HepG2 (cell line): ENCODE measurements around the gene LAMA5. TPM values are rescaled to one million over a fixed set of nuclear protein-coding genes. Genes with fewer than 3 reads are reported as not detected.

ENCODE experiments used
- CBFB ChIP-seq: sonication (generic); formaldehyde crosslinking; IDR thresholded peaks from 2 replicates; pipeline ENCODE4 v1.4.0; 2020; ENCODE audit warnings: missing genetic modification reagents
- DPF2 ChIP-seq: sonication (generic); formaldehyde crosslinking; IDR thresholded peaks from 2 replicates; pipeline ENCODE4 v1.4.0; 2020; ENCODE audit warnings: mild to moderate bottlenecking, low read depth, missing genetic modification reagents, borderline replicate concordance
- ESRRA ChIP-seq: sonication (generic); formaldehyde crosslinking; IDR thresholded peaks from 2 replicates; pipeline ENCODE4 v1.5.1; 2020; ENCODE audit warnings: mild to moderate bottlenecking, low read depth, missing genetic modification reagents
- GPN1 ChIP-seq: sonication (generic); formaldehyde crosslinking; IDR thresholded peaks from 2 replicates; pipeline ENCODE4 v1.5.1; 2020; ENCODE audit warnings: missing genetic modification reagents, borderline replicate concordance
- HDAC2 ChIP-seq: sonication (generic); formaldehyde crosslinking; IDR thresholded peaks from 2 replicates; pipeline ENCODE4 v1.4.0; 2020; ENCODE audit warnings: missing genetic modification reagents
- HOXA3 ChIP-seq: sonication (generic); formaldehyde crosslinking; IDR thresholded peaks from 2 replicates; pipeline ENCODE4 v1.5.0; 2020; ENCODE audit warnings: missing genetic modification reagents
- JUND ChIP-seq: sonication (generic); formaldehyde crosslinking; IDR thresholded peaks from 2 replicates; pipeline ENCODE4 v1.8.0; 2022; ENCODE audit warnings: mild to moderate bottlenecking, missing genetic modification reagents
- NFATC3 ChIP-seq: sonication (generic); formaldehyde crosslinking; IDR thresholded peaks from 2 replicates; pipeline ENCODE4 v1.5.1; 2020; ENCODE audit warnings: mild to moderate bottlenecking, missing genetic modification reagents
- NFYC ChIP-seq: IDR thresholded peaks from 2 replicates; pipeline ENCODE4 v1.6.1; 2016; ENCODE audit warnings: missing genetic modification reagents, missing compliant biosample characterization
- NPAS2 ChIP-seq: sonication (generic); formaldehyde crosslinking; IDR thresholded peaks from 2 replicates; pipeline ENCODE4 v1.8.0; 2022; ENCODE audit warnings: mild to moderate bottlenecking, missing genetic modification reagents, borderline replicate concordance
- SNAI1 ChIP-seq: sonication (generic); formaldehyde crosslinking; IDR thresholded peaks from 2 replicates; pipeline ENCODE4 v1.5.0; 2020; ENCODE audit warnings: mild to moderate bottlenecking, missing genetic modification reagents, borderline replicate concordance
- ZFP36 ChIP-seq: fragments of 150-350 bp; IDR thresholded peaks from 2 replicates; pipeline ENCODE4 v1.6.1; 2018; ENCODE audit warnings: borderline replicate concordance, low read length, low read depth; ENCODE audit not compliant: partially characterized antibody
- ZFP82 ChIP-seq: sonication (generic); formaldehyde crosslinking; IDR thresholded peaks from 2 replicates; pipeline ENCODE4 v1.5.1; 2020; ENCODE audit warnings: mild to moderate bottlenecking, missing genetic modification reagents, borderline replicate concordance
- ZNF451 ChIP-seq: sonication (generic); formaldehyde crosslinking; IDR thresholded peaks from 2 replicates; pipeline ENCODE4 v1.5.0; 2020; ENCODE audit warnings: mild to moderate bottlenecking, missing genetic modification reagents
- polyA plus RNA-seq, 8 experiments: library from polyadenylated mRNA; depleted of rRNA in 3 of 8; stranded (reverse) in 7 of 8; unstranded in 1 of 8; fragments of >200 nt; fragmentation: Illumina TruSeq in 4 of 8; extraction: Trizol in 4 of 8; gene quantifications; 2 replicates each; pipeline versions ENCODE4 v1.2.1 to v1.2.3, GENCODE V29; 2011 to 2016; ENCODE audit warnings: low read depth in 4 of 8, missing spikeins in 1 of 8, mixed read lengths in 1 of 8; ENCODE audit not compliant: insufficient read depth in 1 of 8
- total RNA-seq, 5 experiments: library from RNA; depleted of rRNA; stranded (reverse); fragments of >200 nt; fragmentation: Illumina TruSeq; extraction: Trizol; gene quantifications; 2 replicates each; pipeline ENCODE4 v1.2.3, GENCODE V29; 2016; ENCODE audit warnings: low read depth in 1 of 5
- TF ChIP-seq, protein P1 (sequence below): sonication (generic); formaldehyde crosslinking; IDR thresholded peaks from 2 replicates; pipeline ENCODE4 v1.8.1; 2023; ENCODE audit warnings: mild to moderate bottlenecking, inconsistent platforms, moderate library complexity, missing genetic modification reagents, borderline replicate concordance
- TF ChIP-seq, protein P2 (sequence below): sonication (generic); formaldehyde crosslinking; IDR thresholded peaks from 2 replicates; pipeline ENCODE4 v1.4.0; 2020; ENCODE audit warnings: missing genetic modification reagents
- TF ChIP-seq, protein P3 (sequence below): sonication (generic); formaldehyde crosslinking; IDR thresholded peaks from 2 replicates; pipeline ENCODE4 v1.8.1; 2022; ENCODE audit warnings: low read depth, mild to moderate bottlenecking, missing genetic modification reagents
- TF ChIP-seq, protein P4 (sequence below): sonication (generic); formaldehyde crosslinking; IDR thresholded peaks from 2 replicates; pipeline ENCODE4 v1.8.1; 2023; ENCODE audit warnings: mild to moderate bottlenecking, moderate library complexity, missing genetic modification reagents
- TF ChIP-seq, protein P5 (sequence below): sonication (generic); formaldehyde crosslinking; IDR thresholded peaks from 2 replicates; pipeline ENCODE4 v1.8.1; 2023; ENCODE audit warnings: mild to moderate bottlenecking, missing genetic modification reagents
- TF ChIP-seq, protein P6 (sequence below): IDR thresholded peaks from 2 replicates; pipeline ENCODE4 v1.6.1; 2016

LAMA5 gene
- total and polyA plus RNA-seq, 2 of the 13 experiments (the other 11 are each of a cell fraction or from before 2014, with no cell fraction given) = 21.0 to 44.7 TPM

DNA sequence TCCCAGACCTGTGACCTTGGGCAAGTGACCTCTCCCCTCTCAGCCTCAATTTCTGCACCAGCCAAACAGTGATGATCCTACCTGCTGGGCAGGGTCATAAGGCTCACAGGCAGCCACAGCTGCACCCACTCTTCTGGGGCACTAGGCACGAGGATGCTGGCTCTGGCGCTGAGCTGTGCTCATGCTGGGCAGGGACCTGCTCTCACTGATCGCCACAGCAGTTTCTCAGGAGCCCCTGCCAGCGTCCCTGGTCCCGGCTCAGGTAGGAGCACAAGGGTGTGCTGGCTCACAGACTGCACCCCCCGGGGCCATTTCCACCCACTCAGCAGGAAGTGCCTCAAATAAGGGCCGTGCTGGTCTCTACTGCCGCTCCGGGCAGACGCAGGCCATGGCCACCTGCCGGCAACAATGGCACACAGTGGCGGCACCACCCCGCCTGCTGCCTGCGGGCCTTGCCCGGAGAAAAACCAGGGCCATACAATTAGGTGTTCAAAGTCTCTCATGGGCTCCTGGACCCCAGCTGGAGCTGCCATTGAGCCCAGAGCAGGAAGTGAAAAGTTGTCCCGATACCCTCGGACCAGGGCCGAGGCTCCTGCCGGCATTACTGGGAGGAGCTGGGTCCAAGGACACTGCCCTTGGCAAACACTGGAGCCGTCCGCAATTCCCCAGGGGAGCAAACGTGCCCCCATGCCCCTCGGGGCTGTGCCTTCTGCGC, 44.5 kb upstream of the LAMA5 start (continued):
- TF ChIP-seq, protein P1, sequence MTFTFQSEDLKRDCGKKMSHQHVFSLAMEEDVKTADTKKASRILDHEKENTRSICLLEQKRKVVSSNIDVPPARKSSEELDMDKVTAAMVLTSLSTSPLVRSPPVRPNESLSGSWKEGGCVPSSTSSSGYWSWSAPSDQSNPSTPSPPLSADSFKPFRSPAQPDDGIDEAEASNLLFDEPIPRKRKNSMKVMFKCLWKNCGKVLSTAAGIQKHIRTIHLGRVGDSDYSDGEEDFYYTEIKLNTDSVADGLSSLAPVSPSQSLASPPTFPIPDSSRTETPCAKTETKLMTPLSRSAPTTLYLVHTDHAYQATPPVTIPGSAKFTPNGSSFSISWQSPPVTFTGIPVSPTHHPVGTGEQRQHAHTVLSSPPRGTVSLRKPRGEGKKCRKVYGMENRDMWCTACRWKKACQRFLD (CRISPR knock-in tag) = peak; percentile 73; the same call in 1 of the 2 replicates
- TF ChIP-seq HDAC2 = peak; percentile 82; the same call in 1 of the 2 replicates
- peak; percentile 59; the same call in 1 of the 2 replicates for TF ChIP-seq CBFB (CRISPR knock-in tag)
- no peak for TF ChIP-seq JUND
- 0 out of 2 replicates have a peak, but pooled peaks have one; percentile 10 for TF ChIP-seq ZFP82 (CRISPR knock-in tag)
- peak; percentile 76 for TF ChIP-seq ESRRA (CRISPR knock-in tag)
- TF ChIP-seq, protein P2, sequence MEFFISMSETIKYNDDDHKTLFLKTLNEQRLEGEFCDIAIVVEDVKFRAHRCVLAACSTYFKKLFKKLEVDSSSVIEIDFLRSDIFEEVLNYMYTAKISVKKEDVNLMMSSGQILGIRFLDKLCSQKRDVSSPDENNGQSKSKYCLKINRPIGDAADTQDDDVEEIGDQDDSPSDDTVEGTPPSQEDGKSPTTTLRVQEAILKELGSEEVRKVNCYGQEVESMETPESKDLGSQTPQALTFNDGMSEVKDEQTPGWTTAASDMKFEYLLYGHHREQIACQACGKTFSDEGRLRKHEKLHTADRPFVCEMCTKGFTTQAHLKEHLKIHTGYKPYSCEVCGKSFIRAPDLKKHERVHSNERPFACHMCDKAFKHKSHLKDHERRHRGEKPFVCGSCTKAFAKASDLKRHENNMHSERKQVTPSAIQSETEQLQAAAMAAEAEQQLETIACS (CRISPR knock-in tag) = peak; percentile 23; the same call in 1 of the 2 replicates
- TF ChIP-seq NFYC = 0 out of 2 replicates have a peak, but pooled peaks have one; percentile 28
- TF ChIP-seq, protein P3, sequence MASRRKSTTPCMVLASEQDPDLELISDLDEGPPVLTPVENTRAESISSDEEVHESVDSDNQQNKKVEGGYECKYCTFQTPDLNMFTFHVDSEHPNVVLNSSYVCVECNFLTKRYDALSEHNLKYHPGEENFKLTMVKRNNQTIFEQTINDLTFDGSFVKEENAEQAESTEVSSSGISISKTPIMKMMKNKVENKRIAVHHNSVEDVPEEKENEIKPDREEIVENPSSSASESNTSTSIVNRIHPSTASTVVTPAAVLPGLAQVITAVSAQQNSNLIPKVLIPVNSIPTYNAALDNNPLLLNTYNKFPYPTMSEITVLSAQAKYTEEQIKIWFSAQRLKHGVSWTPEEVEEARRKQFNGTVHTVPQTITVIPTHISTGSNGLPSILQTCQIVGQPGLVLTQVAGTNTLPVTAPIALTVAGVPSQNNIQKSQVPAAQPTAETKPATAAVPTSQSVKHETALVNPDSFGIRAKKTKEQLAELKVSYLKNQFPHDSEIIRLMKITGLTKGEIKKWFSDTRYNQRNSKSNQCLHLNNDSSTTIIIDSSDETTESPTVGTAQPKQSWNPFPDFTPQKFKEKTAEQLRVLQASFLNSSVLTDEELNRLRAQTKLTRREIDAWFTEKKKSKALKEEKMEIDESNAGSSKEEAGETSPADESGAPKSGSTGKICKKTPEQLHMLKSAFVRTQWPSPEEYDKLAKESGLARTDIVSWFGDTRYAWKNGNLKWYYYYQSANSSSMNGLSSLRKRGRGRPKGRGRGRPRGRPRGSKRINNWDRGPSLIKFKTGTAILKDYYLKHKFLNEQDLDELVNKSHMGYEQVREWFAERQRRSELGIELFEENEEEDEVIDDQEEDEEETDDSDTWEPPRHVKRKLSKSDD (CRISPR knock-in tag) = peak; percentile 89
- no peak for TF ChIP-seq ZFP36
- peak; percentile 50; the same call in 1 of the 2 replicates for TF ChIP-seq SNAI1 (CRISPR knock-in tag)
- TF ChIP-seq NFATC3 (CRISPR knock-in tag) = peak; percentile 88; the same call in 1 of the 2 replicates
- TF ChIP-seq, protein P4, sequence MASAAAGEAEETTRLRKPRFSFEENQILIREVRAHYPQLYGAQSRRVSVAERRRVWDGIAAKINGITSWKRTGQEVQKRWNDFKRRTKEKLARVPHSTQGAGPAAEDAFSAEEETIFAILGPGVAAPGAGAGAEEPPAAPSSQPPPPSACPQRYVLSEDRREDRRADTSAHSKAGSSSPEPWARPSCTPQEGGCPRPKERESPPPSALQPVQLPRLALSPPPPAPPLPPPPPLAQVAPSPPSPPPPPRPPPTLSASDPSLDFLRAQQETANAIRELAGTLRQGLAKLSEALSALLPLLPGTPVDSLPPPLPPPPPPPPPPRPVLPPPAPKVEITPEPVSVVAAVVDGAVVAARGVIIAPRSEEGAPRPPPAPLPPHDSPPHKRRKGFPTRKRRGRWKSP (CRISPR knock-in tag) = 0 out of 2 replicates have a peak, but pooled peaks have one; percentile 3
- no peak for TF ChIP-seq NPAS2 (CRISPR knock-in tag)
- no peak for TF ChIP-seq GPN1
- TF ChIP-seq, protein P5, sequence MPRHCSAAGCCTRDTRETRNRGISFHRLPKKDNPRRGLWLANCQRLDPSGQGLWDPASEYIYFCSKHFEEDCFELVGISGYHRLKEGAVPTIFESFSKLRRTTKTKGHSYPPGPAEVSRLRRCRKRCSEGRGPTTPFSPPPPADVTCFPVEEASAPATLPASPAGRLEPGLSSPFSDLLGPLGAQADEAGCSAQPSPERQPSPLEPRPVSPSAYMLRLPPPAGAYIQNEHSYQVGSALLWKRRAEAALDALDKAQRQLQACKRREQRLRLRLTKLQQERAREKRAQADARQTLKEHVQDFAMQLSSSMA (CRISPR knock-in tag) = peak; percentile 70; the same call in 1 of the 2 replicates
- TF ChIP-seq, protein P6, sequence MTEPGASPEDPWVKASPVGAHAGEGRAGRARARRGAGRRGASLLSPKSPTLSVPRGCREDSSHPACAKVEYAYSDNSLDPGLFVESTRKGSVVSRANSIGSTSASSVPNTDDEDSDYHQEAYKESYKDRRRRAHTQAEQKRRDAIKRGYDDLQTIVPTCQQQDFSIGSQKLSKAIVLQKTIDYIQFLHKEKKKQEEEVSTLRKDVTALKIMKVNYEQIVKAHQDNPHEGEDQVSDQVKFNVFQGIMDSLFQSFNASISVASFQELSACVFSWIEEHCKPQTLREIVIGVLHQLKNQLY = no peak
- peak; percentile 80 for TF ChIP-seq HOXA3
- TF ChIP-seq ZNF451 (CRISPR knock-in tag) = no peak
- peak; percentile 79 for TF ChIP-seq DPF2
